GM23338 (cell line): Measurements from ENCODE around the gene WDR37.
A peak's percentile ranks its signal among the peaks of the same experiment; 100 is the strongest.

Source experiments
- EZH2 ChIP-seq: fragments of 200-600 bp; sonication (generic); IDR thresholded peaks from one replicate; pipeline ENCODE4 v1.8.0; 2017; ENCODE audit warnings: antibody characterized with exemption, mild to moderate bottlenecking, low read depth; ENCODE audit not compliant: unreplicated experiment
- TF ChIP-seq, protein P1 (sequence below), 2 experiments: fragments of 200-600 bp in 1 of 2; sonication (generic) in 1 of 2; conservative IDR thresholded peaks; 2 replicates each; pipeline versions ENCODE4 v1.5.1 to v1.6.1; 2016 to 2017; ENCODE audit warnings: antibody characterized with exemption in 2 of 2, low read depth in 2 of 2, mild to moderate bottlenecking in 2 of 2, moderate library complexity in 1 of 2

GRCh38 chr10:1180836-1181235, 124.7 kb downstream of the WDR37 start:
- no peak for TF ChIP-seq EZH2
- TF ChIP-seq, protein P1, sequence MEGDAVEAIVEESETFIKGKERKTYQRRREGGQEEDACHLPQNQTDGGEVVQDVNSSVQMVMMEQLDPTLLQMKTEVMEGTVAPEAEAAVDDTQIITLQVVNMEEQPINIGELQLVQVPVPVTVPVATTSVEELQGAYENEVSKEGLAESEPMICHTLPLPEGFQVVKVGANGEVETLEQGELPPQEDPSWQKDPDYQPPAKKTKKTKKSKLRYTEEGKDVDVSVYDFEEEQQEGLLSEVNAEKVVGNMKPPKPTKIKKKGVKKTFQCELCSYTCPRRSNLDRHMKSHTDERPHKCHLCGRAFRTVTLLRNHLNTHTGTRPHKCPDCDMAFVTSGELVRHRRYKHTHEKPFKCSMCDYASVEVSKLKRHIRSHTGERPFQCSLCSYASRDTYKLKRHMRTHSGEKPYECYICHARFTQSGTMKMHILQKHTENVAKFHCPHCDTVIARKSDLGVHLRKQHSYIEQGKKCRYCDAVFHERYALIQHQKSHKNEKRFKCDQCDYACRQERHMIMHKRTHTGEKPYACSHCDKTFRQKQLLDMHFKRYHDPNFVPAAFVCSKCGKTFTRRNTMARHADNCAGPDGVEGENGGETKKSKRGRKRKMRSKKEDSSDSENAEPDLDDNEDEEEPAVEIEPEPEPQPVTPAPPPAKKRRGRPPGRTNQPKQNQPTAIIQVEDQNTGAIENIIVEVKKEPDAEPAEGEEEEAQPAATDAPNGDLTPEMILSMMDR (conservative IDR thresholded peaks at IDR 0.05; ENCODE audit: low read depth in 2 of 2): peak; percentile 34 to 45; a peak in 3 of 4 replicates
